ENCODE results near the gene DCUN1D1.

The DCUN1D1 gene

GRCh38 chr3:182925944-182926337 is 54.4 kb downstream of the DCUN1D1 start:
- DNase-seq = no peak

GRCh38 chr3:182925330-182925943 is 54.9 kb downstream of the DCUN1D1 start:
- no peak for DNase-seq

GRCh38 chr3:182921665-182922355 is 58.5 kb downstream of the DCUN1D1 start:
- DNase-seq = peak; percentile 16

GRCh38 chr3:182920515-182921084 is 59.7 kb downstream of the DCUN1D1 start:
- DNase-seq = no peak

- DNase-seq = no peak
These were observed 60.4 kb downstream of the DCUN1D1 start for GRCh38 chr3:182919866-182920357.

GRCh38 chr3:182917134-182917533 is 63.2 kb downstream of the DCUN1D1 start:
- no peak for DNase-seq

- DNase-seq = no peak
These were observed 66.0 kb downstream of the DCUN1D1 start for GRCh38 chr3:182914341-182914740.

GRCh38 chr3:182913889-182914288 is 66.4 kb downstream of the DCUN1D1 start:
- no peak for DNase-seq

- DNase-seq = no peak
These were observed 67.9 kb downstream of the DCUN1D1 start for GRCh38 chr3:182912474-182912873.

GRCh38 chr3:182911782-182912111 is 68.6 kb downstream of the DCUN1D1 start:
- no peak for DNase-seq

GRCh38 chr3:182910936-182911781 is 69.2 kb downstream of the DCUN1D1 start:
- DNase-seq = no peak

GRCh38 chr3:182909318-182910040 is 70.9 kb downstream of the DCUN1D1 start:
- no peak for DNase-seq

GRCh38 chr3:182908471-182908870 is 71.9 kb downstream of the DCUN1D1 start:
- no peak for DNase-seq

GRCh38 chr3:182906036-182906435 is 74.3 kb downstream of the DCUN1D1 start:
- no peak for DNase-seq

GRCh38 chr3:182905623-182906022 is 74.7 kb downstream of the DCUN1D1 start:
- DNase-seq = no peak

GRCh38 chr3:182904164-182904563 is 76.2 kb downstream of the DCUN1D1 start:
- DNase-seq = no peak

- DNase-seq = no peak
These were observed 78.1 kb downstream of the DCUN1D1 start for GRCh38 chr3:182902236-182902635.

- DNase-seq = no peak
These were observed 83.8 kb downstream of the DCUN1D1 start for GRCh38 chr3:182896553-182896952.

- DNase-seq = no peak
These were observed 84.7 kb downstream of the DCUN1D1 start for GRCh38 chr3:182895513-182896112.

- DNase-seq = no peak
These were observed 88.1 kb downstream of the DCUN1D1 start for GRCh38 chr3:182892226-182892625.

- DNase-seq = no peak
These were observed 89.0 kb downstream of the DCUN1D1 start for GRCh38 chr3:182891364-182891763.

- DNase-seq = no peak
These were observed 90.2 kb downstream of the DCUN1D1 start for GRCh38 chr3:182889948-182890629.
